GM20000 (cell line): ENCODE data around the gene AMN.

Experiments
- DNase-seq: peaks from one replicate; pipeline ENCODE4 v3.0.0; 2012; ENCODE audit warnings: low spot score
- CTCF ChIP-seq: IDR thresholded peaks from 2 replicates; pipeline ENCODE4 v1.5.1; 2012; ENCODE audit warnings: mild to moderate bottlenecking, control low read depth; ENCODE audit errors: extremely low read depth, missing control alignments

AMN gene

GRCh38 chr14:102909462-102909861 lies 13.0 kb upstream of the AMN start:
- no peak for TF ChIP-seq CTCF
- DNase-seq: no peak

GRCh38 chr14:102909911-102910310 lies 12.6 kb upstream of the AMN start:
- DNase-seq: no peak
- TF ChIP-seq CTCF: no peak

- peak; percentile 32 for DNase-seq
Measured at GRCh38 chr14:102910442-102910841, 12.0 kb upstream of the AMN start.

GRCh38 chr14:102911541-102911951 lies 10.9 kb upstream of the AMN start:
- no peak for DNase-seq
- TF ChIP-seq CTCF: no peak

More at GRCh38 chr14:102910442-102910841, 12.0 kb upstream of the AMN start:
- no peak for TF ChIP-seq CTCF

- peak; percentile 11 for DNase-seq
- no peak for TF ChIP-seq CTCF
Measured at GRCh38 chr14:102911991-102912761, 10.3 kb upstream of the AMN start.

GRCh38 chr14:102913341-102914211 lies 8.9 kb upstream of the AMN start:
- no peak for TF ChIP-seq CTCF
- peak; percentile 24 for DNase-seq
